ENCODE results near the gene CADPS2.

CADPS2 gene

DNA sequence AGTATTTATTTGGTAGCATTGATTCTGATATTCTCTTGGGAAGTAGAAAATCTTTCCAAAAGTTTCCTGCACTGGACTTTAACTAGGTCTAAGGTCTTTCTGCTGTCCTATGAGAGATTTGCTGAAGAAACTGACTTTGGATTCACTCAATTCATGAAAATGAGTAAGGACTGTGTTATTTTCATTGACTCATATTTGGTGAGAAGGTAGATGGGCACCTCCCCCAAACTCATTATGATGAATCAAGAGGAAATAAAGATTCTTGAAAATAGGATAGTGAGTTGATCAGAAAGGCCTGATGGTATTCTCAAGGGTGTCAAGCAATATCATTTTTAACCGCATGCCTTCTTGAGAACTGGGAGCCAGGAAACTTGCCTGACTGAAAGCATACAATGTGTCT lies 297.6 kb downstream of the CADPS2 start:
- FAIRE-seq: no peak

DNA sequence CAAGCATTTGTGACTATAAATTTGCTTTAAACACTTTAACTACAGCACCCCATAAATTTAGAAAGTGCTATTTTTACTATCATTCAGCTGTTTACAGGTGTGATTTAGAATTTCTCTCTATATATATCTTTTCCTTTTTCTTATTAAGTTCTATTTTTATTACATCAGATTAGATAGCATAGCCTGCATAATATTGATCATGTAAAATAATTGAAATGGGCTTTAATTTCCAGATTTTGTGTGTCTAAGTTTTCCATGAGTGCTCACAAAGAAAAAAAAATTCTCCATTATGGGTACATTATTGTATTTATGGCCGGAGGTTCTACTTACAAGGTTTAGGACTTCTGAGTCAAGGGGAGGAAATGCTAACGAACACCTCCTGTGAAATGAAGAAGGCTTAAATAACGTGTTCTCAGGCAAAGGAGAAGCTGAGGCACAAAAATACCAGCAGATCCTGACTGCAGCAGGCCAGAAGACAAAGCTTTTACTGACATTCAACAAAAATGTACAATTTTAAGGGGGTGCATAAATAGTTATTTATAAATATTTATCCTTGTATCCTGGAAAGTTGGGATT lies 301.5 kb downstream of the CADPS2 start:
- FAIRE-seq: no peak

DNA sequence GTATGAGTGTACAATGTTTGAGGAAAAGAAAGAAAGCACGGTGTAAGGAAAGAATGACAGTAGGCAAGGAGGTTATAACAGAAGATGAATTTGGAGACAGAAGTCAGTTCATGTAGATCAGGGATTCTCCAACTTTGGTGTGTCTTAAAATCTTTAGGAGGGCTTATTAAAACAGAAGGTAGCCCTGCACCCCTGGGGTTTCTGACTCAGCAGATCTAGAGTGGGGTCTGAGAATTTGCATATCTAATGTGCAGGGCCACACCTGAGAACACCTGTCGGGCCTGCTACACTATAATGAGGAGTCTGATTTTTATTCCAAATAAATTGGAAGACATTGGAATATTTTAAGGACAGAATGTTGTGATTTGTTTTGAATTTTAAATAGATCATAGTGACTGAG lies 307.9 kb downstream of the CADPS2 start:
- FAIRE-seq: no peak

- no peak for FAIRE-seq
Measured at GRCh38 chr7:122577449-122578003, 308.7 kb downstream of the CADPS2 start.

GRCh38 chr7:122572706-122573105 lies 313.6 kb downstream of the CADPS2 start:
- no peak for FAIRE-seq

DNA sequence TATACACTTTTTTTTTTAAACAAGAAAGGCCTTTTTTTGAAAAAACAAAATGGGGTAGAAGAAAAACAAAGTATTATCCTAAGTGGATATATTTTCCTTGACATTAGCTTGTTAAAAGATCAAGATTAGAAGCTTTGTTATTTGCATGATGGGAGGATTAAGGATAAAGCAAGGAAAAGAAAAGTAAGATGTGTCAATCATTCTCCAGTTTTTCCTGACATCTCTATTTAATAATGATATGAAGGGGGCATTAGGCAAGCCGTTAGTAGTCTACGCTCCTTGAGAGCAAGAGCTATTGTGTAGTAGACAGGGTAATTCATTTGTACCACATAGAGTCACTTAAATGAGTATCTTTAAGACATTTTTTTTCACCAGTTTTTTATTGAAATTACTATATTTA lies 324.9 kb downstream of the CADPS2 start:
- FAIRE-seq: no peak

- no peak for FAIRE-seq
Measured at GRCh38 chr7:122556873-122557542, 329.3 kb downstream of the CADPS2 start.

- FAIRE-seq: no peak
Measured at GRCh38 chr7:122556219-122556618, 330.0 kb downstream of the CADPS2 start.

DNA sequence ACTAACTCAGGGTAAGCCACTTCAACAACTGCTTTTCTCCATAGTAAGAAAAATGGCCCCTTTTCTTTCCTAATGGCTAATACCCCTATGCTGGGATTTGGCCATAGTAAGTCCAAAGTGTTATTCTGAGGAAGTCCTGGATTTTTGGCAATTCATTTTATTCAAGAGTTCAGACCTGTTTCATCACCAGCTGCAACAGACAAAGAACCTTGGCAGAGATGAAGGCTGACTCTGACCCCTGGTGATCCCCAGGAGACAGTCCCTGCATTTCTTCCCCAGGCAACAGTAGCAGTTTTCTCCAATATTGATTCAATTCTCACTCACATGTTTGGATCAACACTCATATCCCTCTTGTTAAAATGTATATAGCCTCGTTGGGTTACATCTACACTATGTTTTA lies 332.5 kb downstream of the CADPS2 start:
- no peak for FAIRE-seq

DNA sequence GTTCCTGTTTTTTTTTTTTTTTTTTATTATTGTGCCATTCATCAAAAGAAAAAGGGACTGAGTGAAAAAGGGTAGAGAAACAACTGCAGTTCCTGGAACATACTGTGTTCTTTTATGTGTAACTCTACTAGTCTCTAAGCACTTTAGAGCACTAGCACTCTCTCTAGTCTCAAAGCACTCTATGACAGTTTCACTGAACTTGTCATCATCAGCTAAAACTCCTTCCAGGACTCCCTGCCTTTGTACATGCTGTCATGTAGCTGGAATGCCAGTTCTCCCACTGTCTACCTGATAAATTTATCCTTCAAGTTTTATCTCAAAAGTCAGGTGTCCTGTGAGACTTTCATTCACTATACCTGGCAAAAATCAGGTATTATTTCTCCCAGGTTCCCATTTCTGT lies 333.5 kb downstream of the CADPS2 start:
- FAIRE-seq: no peak

DNA sequence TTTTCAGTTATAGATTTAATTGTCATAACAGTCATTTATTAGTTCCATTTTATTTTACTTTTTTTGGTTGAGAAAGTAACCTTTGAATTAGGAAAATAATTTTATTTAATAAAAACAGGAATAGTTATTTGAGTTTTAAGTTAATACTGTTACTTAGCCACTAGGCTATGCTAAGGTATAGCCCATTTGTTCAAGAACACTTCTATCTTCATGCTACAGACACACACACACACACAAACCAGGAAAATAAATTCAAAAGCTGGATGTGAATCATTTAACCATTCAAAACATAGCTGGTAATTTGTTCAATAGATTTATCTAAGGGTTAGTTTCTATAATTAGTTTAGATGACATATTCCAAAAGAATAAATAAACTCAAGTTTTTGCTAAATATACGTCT lies 335.7 kb downstream of the CADPS2 start:
- peak; percentile 60 for FAIRE-seq

- no peak for FAIRE-seq
Measured at GRCh38 chr7:122549578-122549977, 336.7 kb downstream of the CADPS2 start.

DNA sequence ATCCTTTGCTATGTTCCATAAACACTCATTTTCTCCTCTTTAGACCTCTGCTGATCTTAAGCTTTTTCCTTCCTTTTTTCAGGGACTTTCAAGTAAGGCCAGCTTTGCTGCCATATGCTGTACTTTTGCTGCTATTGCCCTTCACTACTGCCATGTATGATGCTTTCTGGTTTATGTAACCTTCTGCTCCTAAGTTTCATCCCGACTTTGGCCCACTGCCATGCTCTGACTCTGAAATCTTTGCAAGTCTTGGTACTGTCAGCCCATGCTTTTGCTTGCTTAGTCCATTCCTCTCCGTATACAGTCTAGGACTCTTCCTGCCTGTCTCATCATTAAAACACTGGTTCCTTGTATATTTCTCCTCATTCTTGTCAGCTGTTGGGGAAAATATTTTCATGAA lies 339.8 kb downstream of the CADPS2 start:
- no peak for FAIRE-seq

DNA sequence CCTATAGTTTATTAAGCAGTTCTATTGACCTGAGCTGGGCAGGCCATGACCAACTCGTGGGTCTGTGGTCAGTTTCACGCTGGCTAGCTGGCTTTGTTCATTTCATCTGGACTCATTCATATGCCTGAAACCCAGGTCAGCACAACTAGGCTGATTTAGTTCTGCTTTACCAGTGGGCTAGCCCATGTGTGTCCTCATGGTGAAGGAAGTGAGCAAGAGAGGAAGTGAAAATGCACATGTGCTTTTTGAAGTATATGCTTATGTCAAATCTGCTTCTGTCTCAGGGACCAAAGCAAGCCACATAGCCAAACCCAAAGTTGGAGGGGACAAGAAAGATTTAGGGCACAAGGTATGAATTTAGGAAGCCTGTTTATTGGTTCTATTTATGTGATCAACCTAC lies 341.8 kb downstream of the CADPS2 start:
- no peak for FAIRE-seq

GRCh38 chr7:122543891-122544290 lies 342.4 kb downstream of the CADPS2 start:
- FAIRE-seq: no peak

DNA sequence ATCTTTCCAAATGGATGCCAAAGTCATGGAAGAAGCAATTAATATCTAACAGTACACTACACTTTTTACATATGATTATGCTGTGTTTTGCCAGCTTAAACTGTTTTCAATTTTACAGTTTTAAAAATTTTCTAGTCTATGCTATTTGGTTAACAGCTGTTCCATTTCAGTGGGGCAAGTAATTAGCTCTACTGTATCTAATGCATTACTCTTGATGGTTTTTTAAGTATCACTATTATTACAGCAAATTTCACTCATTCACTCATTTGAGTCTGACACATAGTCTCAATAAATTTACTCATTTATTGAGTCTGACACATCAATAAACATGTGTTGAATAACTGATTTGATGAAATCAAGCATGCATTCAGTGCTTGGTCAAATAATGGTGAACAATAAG lies 343.1 kb downstream of the CADPS2 start:
- FAIRE-seq: no peak

- FAIRE-seq: no peak
Measured at GRCh38 chr7:122535086-122535485, 351.2 kb downstream of the CADPS2 start.

GRCh38 chr7:122532406-122533269 lies 353.6 kb downstream of the CADPS2 start:
- FAIRE-seq: peak; percentile 90

GRCh38 chr7:122528879-122529481 lies 357.3 kb downstream of the CADPS2 start:
- FAIRE-seq: peak; percentile 93

- FAIRE-seq: no peak
Measured at GRCh38 chr7:122525355-122525754, 360.9 kb downstream of the CADPS2 start.

DNA sequence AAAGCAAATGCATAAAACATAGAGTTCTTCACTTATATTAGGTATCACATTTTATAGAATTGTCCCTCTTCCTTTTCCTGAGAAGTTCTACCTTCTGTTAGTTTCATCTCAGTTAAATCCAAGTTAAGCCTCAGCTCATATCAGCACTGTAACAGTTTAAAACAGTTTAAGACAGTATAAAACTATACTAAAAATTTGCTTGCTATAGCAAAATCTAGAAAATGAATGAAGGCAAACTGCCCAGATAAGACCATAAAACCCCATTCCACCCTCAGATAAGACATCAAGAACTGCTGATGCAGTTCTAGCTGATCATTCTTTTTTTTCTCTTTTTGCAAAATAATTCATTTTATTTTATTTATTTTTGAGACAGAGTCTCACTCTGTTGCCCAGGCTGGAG lies 364.5 kb downstream of the CADPS2 start:
- no peak for FAIRE-seq

DNA sequence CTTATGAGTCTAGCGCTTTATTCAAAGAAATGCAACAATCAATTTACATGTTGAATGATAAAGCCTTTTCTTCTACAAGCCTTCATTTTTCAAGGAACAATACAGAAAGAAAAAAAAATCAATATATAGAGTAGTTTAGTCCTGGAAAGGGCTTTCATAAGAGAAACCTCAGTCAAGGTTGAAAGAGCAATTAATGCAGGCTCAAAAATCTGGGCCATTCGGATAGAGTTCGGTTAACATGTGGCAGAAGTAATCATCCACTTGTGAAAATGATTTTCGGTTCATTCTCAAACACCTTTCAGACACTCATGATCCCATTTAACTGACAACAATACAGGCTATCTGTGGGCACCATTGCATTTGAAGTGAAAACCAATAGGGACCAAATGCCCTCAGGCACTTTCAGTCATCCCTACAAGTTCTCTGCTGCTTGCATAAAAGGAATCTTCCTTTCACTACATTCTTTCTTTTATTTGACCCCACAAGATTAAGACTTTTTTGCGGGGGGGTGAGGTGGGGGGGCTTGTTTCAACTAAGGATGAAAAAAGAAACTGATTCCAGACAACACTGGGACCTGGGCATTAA lies 365.2 kb downstream of the CADPS2 start:
- FAIRE-seq: no peak

- FAIRE-seq: no peak
Measured at GRCh38 chr7:122518488-122518887, 367.8 kb downstream of the CADPS2 start.

All from G401.6 (cell line).